ENCODE data around the gene MIS18A.

The MIS18A gene

DNA sequence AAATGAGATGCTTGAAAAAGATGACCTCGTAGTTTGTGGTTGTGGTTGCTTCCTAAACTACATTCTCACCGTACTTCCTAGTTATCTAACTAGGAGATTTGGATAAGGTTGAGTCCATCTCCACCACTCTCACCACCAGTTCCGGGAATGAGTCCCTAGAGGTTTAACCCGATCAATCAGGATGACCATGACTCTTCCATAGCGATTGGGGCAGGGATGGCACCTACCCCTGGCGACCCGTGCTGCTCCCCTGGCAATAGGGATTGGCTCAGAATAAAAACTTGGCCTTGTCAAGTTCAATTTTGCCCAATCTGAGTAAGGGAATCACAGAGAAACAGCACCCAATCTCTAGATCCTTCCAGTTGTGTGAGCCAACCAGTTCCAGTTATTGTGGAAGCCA, 2.7 kb upstream of the MIS18A start:
- Histone ChIP-seq H2AK5ac (ENCODE audit: low read depth, low read length) (no peak overlapping the region), H3K36me3 (replicated peaks in 1 of 2; ENCODE audit: control insufficient read depth in 2 of 2, insufficient read depth in 2 of 2, low read length in 2 of 2) (peaks cover 0 to 3% of the 10 kb centered on the region in 2 donors), H3K4me3 (ENCODE audit: low read length in 2 of 2) (no peak overlapping the region), H3K4me1 (ENCODE audit: control insufficient read depth in 2 of 2, insufficient read depth in 1 of 2, low read depth in 1 of 2, low read length in 2 of 2) (peaks cover 2 to 4% of the 10 kb centered on the region in 2 donors), H2BK12ac (ENCODE audit: low read length) (no peak overlapping the region), H3K9me3 (replicated peaks in 1 of 2; ENCODE audit: control insufficient read depth in 2 of 2, insufficient read depth in 1 of 2, low read depth in 1 of 2, low read length in 2 of 2) (no peaks in the 10 kb centered on the region), H4K91ac (ENCODE audit: low read depth, low read length, poor library complexity) (no peak overlapping the region), H3K27me3 (ENCODE audit: control insufficient read depth in 3 of 3, insufficient read depth in 3 of 3, low read depth in 1 of 3, low read length in 3 of 3) (no peaks in the 10 kb centered on the region), H2BK15ac (ENCODE audit: low read length) (no peak overlapping the region), H3K4me2 (ENCODE audit: insufficient read depth, low read length, poor library complexity, severe bottlenecking) (no peak overlapping the region), H3K27ac (replicated peaks; ENCODE audit: low read length) (no peak overlapping the region), H3K9ac (ENCODE audit: low read depth, low read length, poor library complexity) (no peak overlapping the region), H3K79me1 (ENCODE audit: low read depth, low read length) (no peaks in the 10 kb centered on the region), H2BK120ac (ENCODE audit: low read depth, low read length) (no peak overlapping the region), H3K4ac (ENCODE audit: low read length) (no peak overlapping the region), H3K14ac (ENCODE audit: low read length) (no peak overlapping the region), H2BK5ac (ENCODE audit: low read length) (no peak overlapping the region), H4K8ac (ENCODE audit: low read depth, low read length) (no peak overlapping the region), H3K23ac (ENCODE audit: low read depth, low read length, poor library complexity) (no peak overlapping the region), H3K18ac (ENCODE audit: low read length) (no peak overlapping the region), H2AFZ (ENCODE audit: low read length) (no peak overlapping the region)
- WGBS, 2 donors (ENCODE audit: extremely low coverage in 2 of 2, insufficient read length in 2 of 2, insufficient replicate concordance in 1 of 2): no CpG with 5 or more reads among the region's 7 CpGs
- no peak for DNase-seq (ENCODE audit: low spot score)

DNA sequence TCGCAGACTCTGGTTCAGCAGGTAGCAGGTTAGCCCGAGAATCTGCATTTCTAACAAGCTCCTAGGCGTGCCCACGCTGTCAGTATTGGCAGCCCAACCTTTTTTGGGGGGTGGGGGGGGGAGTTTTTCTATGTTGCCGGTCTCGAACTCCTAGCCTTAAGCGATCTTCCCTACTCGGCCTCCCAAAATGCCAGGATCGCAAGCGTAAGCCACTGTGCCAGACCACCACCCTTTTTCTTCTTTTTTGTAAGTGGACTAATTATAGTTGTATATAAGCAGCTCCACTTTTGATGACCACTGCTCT, 480 bp upstream of the MIS18A start:
- WGBS, 2 donors (ENCODE audit: extremely low coverage in 2 of 2, insufficient read length in 2 of 2, insufficient replicate concordance in 1 of 2): no CpG with 5 or more reads among the region's 10 CpGs
- Histone ChIP-seq H3K36me3 (replicated peaks in 1 of 2; ENCODE audit: control insufficient read depth in 2 of 2, insufficient read depth in 2 of 2, low read length in 2 of 2) (peaks cover 1 to 15% of the 10 kb centered on the region in 2 donors), H3K27me3 (ENCODE audit: control insufficient read depth in 3 of 3, insufficient read depth in 3 of 3, low read depth in 1 of 3, low read length in 3 of 3) (no peaks in the 10 kb centered on the region), H2BK15ac (ENCODE audit: low read length) (no peak overlapping the region), H3K4me3 (ENCODE audit: low read length in 2 of 2) (peak overlapping the region; percentile 77 to 96), H3K18ac (ENCODE audit: low read length) (peak overlapping the region; percentile 44), H3K4me2 (ENCODE audit: insufficient read depth, low read length, poor library complexity, severe bottlenecking) (peak overlapping the region; percentile 71), H3K79me1 (ENCODE audit: low read depth, low read length) (no peaks in the 10 kb centered on the region), H3K27ac (replicated peaks; ENCODE audit: low read length) (no peak overlapping the region), H3K9ac (ENCODE audit: low read depth, low read length, poor library complexity) (peak overlapping the region; percentile 75), H3K23ac (ENCODE audit: low read depth, low read length, poor library complexity) (no peak overlapping the region), H2BK5ac (ENCODE audit: low read length) (no peak overlapping the region), H2BK12ac (ENCODE audit: low read length) (no peak overlapping the region), H2AK5ac (ENCODE audit: low read depth, low read length) (no peak overlapping the region), H4K91ac (ENCODE audit: low read depth, low read length, poor library complexity) (no peak overlapping the region), H3K4me1 (ENCODE audit: control insufficient read depth in 2 of 2, insufficient read depth in 1 of 2, low read depth in 1 of 2, low read length in 2 of 2) (peaks cover 2 to 4% of the 10 kb centered on the region in 2 donors), H3K14ac (ENCODE audit: low read length) (no peak overlapping the region), H3K9me3 (replicated peaks in 1 of 2; ENCODE audit: control insufficient read depth in 2 of 2, insufficient read depth in 1 of 2, low read depth in 1 of 2, low read length in 2 of 2) (no peaks in the 10 kb centered on the region), H2AFZ (ENCODE audit: low read length) (peak overlapping the region; percentile 95), H3K4ac (ENCODE audit: low read length) (no peak overlapping the region), H2BK120ac (ENCODE audit: low read depth, low read length) (no peak overlapping the region), H4K8ac (ENCODE audit: low read depth, low read length) (no peak overlapping the region)
- DNase-seq (ENCODE audit: low spot score): no peak

- DNase-seq (ENCODE audit: low spot score): no peak
- Histone ChIP-seq H4K8ac (ENCODE audit: low read depth, low read length) (no peak overlapping the region), H3K27ac (replicated peaks; ENCODE audit: low read length) (no peak overlapping the region)
Observed at GRCh38 chr21:32278103-32278502, 746 bp downstream of the MIS18A start.

DNA sequence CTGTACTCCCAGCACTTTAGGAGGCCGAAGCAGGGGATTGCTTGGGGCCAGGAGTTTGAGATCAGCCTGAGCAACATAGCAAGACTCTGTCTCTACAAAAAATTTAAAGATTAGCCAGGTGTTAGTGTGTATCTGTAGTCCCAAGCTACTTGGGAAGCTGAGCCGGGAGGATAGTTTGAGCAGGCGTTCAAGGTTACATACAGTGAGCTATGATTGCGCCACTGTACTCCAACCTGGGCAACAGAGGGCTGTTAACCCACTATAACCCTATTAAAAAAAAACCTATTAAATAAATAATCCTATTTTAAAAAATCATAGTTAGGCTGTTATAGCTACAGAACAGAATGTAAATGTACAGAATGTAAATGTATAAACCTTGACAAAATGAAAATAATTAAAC, 2.2 kb downstream of the MIS18A start:
- Histone ChIP-seq H3K79me1 (ENCODE audit: low read depth, low read length) (no peaks in the 10 kb centered on the region), H2BK120ac (ENCODE audit: low read depth, low read length) (no peak overlapping the region), H3K4ac (ENCODE audit: low read length) (no peak overlapping the region), H3K36me3 (replicated peaks in 1 of 2; ENCODE audit: control insufficient read depth in 2 of 2, insufficient read depth in 2 of 2, low read length in 2 of 2) (peaks cover 7 to 39% of the 10 kb centered on the region in 2 donors), H3K14ac (ENCODE audit: low read length) (no peak overlapping the region), H3K4me1 (ENCODE audit: control insufficient read depth in 2 of 2, insufficient read depth in 1 of 2, low read depth in 1 of 2, low read length in 2 of 2) (peaks cover 2 to 4% of the 10 kb centered on the region in 2 donors), H3K27ac (replicated peaks; ENCODE audit: low read length) (no peak overlapping the region), H4K91ac (ENCODE audit: low read depth, low read length, poor library complexity) (no peak overlapping the region), H3K4me2 (ENCODE audit: insufficient read depth, low read length, poor library complexity, severe bottlenecking) (no peak overlapping the region), H2BK12ac (ENCODE audit: low read length) (no peak overlapping the region), H3K18ac (ENCODE audit: low read length) (no peak overlapping the region), H3K4me3 (ENCODE audit: low read length in 2 of 2) (no peak overlapping the region), H3K9me3 (replicated peaks in 1 of 2; ENCODE audit: control insufficient read depth in 2 of 2, insufficient read depth in 1 of 2, low read depth in 1 of 2, low read length in 2 of 2) (no peaks in the 10 kb centered on the region), H2BK5ac (ENCODE audit: low read length) (no peak overlapping the region), H4K8ac (ENCODE audit: low read depth, low read length) (no peak overlapping the region), H2BK15ac (ENCODE audit: low read length) (no peak overlapping the region), H2AFZ (ENCODE audit: low read length) (no peak overlapping the region), H3K9ac (ENCODE audit: low read depth, low read length, poor library complexity) (no peak overlapping the region), H3K27me3 (ENCODE audit: control insufficient read depth in 3 of 3, insufficient read depth in 3 of 3, low read depth in 1 of 3, low read length in 3 of 3) (no peaks in the 10 kb centered on the region), H3K23ac (ENCODE audit: low read depth, low read length, poor library complexity) (no peak overlapping the region), H2AK5ac (ENCODE audit: low read depth, low read length) (no peak overlapping the region)
- no CpG with 5 or more reads among the region's 4 CpGs for WGBS, 2 donors (ENCODE audit: extremely low coverage in 2 of 2, insufficient read length in 2 of 2, insufficient replicate concordance in 1 of 2)
- no peak for DNase-seq (ENCODE audit: low spot score)

More at GRCh38 chr21:32278103-32278502, 746 bp downstream of the MIS18A start:
- no peak overlapping the region for H3K4ac ChIP-seq (ENCODE audit: low read length)
- peak overlapping the region; percentile 95 for H2AFZ ChIP-seq (ENCODE audit: low read length)
- H3K14ac ChIP-seq (ENCODE audit: low read length): no peak overlapping the region
- no peak overlapping the region for H2AK5ac ChIP-seq (ENCODE audit: low read depth, low read length)
- H3K79me1 ChIP-seq (ENCODE audit: low read depth, low read length): no peaks in the 10 kb centered on the region
- H2BK120ac ChIP-seq (ENCODE audit: low read depth, low read length): no peak overlapping the region
- H3K23ac ChIP-seq (ENCODE audit: low read depth, low read length, poor library complexity): no peak overlapping the region
- H4K91ac ChIP-seq (ENCODE audit: low read depth, low read length, poor library complexity): no peak overlapping the region
- H3K4me2 ChIP-seq (ENCODE audit: insufficient read depth, low read length, poor library complexity, severe bottlenecking): peak overlapping the region; percentile 68
- no peaks in the 10 kb centered on the region for H3K27me3 ChIP-seq (ENCODE audit: control insufficient read depth in 3 of 3, insufficient read depth in 3 of 3, low read depth in 1 of 3, low read length in 3 of 3)
- H2BK5ac ChIP-seq (ENCODE audit: low read length): no peak overlapping the region
- no peak overlapping the region for H2BK12ac ChIP-seq (ENCODE audit: low read length)
- no peak overlapping the region for H2BK15ac ChIP-seq (ENCODE audit: low read length)
- H3K9ac ChIP-seq (ENCODE audit: low read depth, low read length, poor library complexity): peak overlapping the region; percentile 95
- H3K9me3 ChIP-seq (replicated peaks in 1 of 2; ENCODE audit: control insufficient read depth in 2 of 2, insufficient read depth in 1 of 2, low read depth in 1 of 2, low read length in 2 of 2): no peaks in the 10 kb centered on the region
- peaks cover 2 to 4% of the 10 kb centered on the region in 2 donors for H3K4me1 ChIP-seq (ENCODE audit: control insufficient read depth in 2 of 2, insufficient read depth in 1 of 2, low read depth in 1 of 2, low read length in 2 of 2)
- peaks cover 4 to 26% of the 10 kb centered on the region in 2 donors for H3K36me3 ChIP-seq (replicated peaks in 1 of 2; ENCODE audit: control insufficient read depth in 2 of 2, insufficient read depth in 2 of 2, low read length in 2 of 2)
- peak overlapping the region; percentile 84 to 96 for H3K4me3 ChIP-seq (ENCODE audit: low read length in 2 of 2)
- no CpG with 5 or more reads among the region's 9 CpGs for WGBS, 2 donors (ENCODE audit: extremely low coverage in 2 of 2, insufficient read length in 2 of 2, insufficient replicate concordance in 1 of 2)
- no peak overlapping the region for H3K18ac ChIP-seq (ENCODE audit: low read length)

Data from neuronal stem cell (in vitro differentiated cells).